ENCODE measurements around the gene SSU72.
"Not testable (repeated sequence)": the region's sequence is repeated elsewhere in the genome, so short reads cannot be mapped to it uniquely, and the experiment has no call there.

SSU72 gene

DNA sequence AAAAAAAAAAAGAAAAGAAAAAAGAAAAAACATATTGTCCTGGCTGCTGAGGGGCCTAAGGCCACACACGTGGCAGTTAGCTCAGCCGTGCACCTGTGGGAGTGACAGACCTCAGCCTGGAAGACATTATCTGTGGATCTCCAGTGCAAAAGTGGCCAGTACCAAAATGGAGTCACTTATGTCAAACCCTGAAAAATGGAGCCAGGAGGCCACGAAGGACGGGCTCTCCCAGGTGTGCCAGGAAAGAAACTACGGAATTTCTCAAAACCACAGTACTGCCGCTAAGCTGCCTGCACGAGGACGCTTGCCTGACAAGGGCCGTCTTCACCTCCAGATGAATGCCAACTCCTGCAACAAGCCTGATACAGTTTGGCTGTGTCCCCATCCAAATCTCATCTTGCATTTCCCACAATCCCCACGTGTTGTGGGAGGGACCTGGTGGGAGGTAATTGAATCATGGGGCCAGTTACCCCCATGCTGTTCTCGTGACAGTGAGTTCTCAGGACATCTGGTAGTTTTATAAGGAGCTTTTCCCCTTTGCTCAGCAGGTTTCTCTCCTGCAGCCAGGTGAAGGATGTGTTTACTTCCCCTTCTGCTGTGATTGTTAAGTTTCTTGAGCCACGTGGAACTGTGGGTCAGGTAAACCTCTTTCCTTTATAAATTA lies 35.3 kb upstream of the SSU72 start:
- no peak for DNase-seq

DNA sequence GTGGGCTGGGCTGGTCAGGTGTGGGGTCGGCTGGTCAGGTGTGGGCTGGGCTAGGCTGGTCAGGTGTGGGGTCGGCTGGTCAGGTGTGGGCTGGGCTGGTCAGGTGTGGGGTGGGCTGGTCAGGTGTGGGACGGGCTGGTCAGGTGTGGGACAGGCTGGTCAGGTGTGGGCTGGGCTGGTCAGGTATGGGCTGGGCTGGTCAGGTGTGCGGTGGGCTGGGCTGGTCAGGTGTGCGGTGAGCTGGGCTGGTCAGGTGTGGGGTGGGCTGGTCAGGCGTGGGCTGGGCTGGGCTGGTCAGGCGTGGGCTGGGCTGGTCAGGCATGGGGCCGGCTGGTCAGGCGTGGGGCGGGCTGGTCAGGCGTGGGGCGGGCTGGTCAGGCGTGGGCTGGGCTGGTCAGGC lies 31.6 kb upstream of the SSU72 start:
- DNase-seq, result no peak

DNA sequence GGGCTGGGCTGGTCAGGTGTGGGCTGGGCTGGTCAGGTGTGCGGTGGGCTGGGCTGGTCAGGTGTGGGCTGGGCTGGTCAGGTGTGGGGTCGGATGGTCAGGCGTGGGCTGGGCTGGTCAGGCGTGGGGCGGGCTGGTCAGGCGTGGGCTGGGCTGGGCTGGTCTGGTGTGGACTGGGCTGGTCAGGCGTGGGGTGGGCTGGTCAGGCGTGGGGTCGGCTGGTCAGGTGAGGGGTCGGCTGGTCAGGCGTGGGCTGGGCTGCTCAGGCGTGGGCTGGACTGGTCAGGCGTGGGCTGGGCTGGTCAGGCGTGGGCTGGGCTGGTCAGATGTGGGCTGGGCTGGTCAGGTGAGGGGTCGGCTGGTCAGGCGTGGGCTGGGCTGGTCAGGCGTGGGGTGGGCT lies 31.1 kb upstream of the SSU72 start:
- no peak for DNase-seq

DNA sequence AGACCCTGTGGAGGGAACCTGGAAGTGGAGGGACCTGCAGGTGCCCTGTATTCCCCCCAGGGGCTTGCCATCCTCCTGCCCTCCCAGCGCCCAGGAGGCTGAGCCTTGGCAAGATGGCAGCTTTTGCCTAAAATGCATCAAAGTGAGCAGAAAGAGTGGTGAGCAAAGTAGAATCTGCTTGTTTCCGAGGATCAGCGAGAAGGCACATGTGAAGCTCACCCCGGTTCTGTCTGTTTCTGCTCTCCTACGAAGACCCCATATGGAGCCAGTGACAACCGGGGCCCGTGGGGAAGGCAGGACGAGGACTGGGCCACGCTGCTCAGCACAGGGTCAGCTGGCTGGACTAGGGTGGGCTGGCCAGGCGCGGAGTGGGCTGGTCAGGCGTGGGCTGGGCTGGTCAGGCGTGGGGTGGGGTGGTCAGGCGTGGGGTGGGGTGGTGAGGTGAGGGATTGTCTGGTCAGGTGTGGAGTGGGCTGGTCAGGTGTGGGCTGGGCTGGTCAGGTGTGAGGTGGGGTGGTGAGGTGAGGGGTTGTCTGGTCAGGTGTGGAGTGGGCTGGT lies 30.4 kb upstream of the SSU72 start:
- DNase-seq, result no peak

DNA sequence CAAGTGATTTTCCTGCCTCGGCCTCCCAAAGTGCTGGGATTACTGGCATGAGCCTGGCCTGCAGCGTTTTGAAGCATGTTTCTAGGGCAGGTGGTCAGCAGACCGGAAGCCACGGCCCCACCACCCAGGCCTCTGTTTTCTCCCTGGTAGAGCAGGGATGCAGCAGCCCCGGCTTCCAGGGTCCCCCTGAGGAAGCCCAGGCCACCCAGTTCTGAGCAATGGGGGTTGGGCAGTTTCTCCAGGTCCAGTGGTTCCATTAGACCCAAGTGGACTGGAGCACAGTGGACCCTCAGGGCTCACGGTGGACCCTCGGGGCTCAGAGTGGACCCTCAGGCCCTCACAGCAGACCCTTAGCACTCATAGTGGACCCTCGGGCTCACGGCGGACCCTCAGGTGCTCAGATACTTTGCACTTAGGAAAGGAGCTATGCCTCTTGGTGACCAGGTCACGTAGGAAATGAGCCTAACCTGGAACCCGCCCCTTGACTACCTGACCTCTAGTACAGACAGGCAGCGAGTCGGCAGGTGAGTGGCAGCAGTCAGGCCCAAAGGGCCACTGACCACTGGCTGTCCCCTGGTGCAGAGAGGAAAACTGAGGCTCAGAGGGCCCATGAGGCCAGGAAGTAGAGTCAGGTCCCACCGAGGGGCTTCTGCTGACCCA lies 29.8 kb upstream of the SSU72 start:
- DNase-seq, result no peak

DNA sequence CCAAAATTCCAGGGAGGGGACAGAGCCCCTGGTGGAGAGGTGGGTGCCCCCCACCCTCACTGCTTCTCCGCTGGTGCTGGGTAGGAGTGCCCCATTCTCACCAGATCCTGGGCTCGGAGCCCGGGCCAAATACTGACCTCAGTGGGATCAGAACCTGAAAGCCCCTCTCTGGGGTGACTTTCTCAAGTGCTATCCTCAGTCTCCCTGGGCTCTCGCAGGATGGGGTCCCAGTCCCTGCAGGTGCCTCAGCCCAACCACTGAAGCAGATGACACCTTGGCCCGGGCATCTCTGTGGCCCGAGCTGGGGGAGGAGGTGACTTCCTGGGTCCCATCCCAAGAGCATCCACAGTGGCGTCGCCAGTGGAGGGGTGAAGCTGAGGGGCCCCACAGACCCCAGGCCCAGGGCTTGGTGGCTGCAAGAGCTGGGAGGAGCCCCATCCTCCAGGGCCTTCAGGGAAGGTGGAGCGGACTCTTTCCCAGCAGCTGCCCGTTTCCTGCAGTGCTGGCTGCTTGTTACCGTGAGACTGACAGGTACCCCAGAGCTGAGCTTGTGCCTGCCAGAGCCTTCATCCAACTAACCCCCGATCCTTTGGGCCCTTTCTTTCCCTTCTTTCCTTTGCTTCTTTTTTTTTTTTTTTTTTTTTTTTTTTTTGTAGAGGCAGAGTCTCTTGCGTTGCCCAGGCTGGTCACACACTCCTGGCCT lies 29.2 kb upstream of the SSU72 start:
- no peak for DNase-seq

DNA sequence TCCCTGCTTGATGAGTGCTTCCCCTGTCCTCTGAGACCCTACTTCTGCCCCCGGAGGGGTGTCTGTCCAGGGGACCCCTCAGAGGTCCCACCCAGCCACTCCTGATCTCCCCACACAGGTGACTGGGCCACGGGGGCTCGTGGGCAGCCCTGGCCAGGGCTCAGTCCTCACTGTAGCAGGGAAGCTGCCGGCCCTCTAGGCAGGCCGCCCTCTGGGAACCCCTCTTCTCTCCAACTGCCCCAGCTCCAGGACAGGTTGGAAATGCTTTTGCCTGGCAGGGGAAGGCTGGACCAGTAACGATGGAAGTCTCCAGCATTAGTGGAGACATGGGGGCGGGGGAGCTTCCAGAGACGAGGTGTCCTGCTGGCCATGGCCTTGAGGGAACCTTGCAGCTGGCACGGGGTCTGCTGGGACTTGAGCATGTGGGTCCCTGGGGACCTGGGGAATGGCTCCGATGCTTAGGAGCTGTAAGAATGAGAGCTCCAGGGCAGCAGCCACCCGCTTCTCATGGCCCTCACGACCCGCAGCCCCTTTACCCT lies 28.4 kb upstream of the SSU72 start:
- DNase-seq, result no peak

DNA sequence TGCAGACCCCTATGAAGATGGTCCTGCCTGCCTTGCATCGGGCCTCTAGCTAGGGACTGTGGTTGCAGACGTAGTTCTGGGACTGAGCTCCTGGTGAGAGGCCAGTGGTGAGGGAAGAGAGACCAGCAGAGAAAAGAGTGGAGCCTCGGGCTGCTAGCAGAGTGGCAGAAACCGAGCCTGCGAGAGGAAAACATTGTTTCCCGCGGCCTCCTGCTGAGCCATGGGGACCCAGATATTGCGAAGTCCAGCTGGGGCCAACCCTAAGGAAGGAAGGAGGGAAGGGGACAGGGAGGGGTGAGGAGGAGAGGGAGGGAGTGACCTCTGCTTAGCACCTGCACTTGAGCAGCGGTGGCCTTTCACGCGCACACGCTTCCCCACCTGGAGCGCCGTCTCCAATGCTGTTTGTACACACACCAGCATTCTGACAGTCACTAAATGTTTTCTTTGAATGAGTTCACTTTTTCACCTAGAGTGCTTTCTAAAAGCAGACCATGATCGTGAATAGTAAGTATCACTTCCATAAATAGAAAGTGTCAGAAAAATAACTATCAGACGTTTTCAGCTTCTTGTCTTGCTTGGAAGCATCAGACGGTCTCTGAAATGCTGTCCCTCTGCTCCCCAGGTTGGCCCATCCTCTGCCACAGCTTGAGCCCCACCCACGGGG lies 27.8 kb upstream of the SSU72 start:
- no peak for DNase-seq

DNA sequence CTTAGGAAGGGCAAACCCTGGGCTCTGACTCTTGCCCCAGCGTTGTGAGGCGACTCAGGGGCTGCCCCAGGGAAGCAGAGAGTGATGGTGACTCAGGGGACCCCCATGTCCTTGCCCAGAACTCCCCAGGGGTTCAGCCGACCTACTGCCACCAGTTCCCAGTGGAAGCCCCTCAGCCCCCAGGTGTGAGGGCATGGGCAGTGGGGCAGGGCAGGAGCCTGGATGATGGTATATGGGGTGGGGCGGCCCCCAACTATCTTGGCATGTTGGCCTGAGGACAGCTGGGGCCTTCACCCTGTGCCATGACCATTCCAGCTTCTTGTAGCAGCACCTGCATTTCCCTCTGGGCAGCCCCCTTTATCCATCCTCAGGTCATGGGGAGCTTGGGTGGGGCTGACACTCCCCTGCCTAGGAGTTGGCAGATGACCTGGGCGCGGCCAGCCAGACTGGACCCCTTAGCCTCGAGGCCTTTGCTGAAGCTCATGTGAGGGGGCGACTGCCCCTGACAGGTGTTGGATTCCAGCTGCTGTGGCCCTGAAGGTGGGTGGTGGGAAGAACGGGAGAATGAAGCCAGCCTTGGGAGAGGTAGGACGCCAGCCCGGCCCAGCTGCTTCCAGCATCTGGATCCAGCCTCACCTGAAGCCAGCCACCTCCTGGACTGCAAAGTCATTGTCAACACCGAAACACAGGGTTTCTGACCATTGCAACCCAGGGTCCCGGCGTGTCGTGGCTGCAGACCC lies 27.1 kb upstream of the SSU72 start:
- DNase-seq, result no peak

DNA sequence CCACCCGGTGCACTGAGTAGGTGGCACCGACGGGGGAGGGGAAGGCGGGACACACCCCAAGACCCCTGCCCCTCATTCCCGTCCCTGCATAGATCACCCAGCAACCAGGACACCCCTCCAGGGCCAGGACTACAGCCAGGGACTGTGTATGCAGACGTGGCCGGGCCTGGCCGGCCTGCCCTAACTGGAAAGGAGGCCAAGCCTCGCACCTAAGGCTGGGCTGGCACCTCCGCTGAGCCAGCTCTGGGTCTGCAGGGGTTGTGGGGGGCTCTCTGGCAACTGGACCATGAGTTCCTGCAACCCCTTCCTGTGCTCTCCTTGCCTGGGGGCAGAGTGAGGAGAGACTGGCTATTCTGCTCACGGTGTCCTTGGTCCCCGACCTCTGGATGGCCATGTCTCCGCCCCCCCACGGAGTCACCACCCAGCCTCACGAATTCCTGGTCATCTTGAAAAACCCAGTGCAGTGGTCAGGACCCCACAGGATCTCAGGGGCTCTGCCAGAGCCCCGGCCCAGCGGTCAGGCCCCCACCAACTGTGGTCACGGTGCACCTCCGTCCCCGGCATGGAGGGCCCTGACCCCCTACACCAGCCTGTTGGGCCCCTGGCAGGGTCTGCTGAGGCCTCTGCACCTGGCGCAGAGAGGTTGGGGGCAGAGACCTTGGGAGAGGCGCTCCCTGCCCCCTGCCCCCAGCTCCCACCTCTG lies 26.3 kb upstream of the SSU72 start:
- no peak for DNase-seq

DNA sequence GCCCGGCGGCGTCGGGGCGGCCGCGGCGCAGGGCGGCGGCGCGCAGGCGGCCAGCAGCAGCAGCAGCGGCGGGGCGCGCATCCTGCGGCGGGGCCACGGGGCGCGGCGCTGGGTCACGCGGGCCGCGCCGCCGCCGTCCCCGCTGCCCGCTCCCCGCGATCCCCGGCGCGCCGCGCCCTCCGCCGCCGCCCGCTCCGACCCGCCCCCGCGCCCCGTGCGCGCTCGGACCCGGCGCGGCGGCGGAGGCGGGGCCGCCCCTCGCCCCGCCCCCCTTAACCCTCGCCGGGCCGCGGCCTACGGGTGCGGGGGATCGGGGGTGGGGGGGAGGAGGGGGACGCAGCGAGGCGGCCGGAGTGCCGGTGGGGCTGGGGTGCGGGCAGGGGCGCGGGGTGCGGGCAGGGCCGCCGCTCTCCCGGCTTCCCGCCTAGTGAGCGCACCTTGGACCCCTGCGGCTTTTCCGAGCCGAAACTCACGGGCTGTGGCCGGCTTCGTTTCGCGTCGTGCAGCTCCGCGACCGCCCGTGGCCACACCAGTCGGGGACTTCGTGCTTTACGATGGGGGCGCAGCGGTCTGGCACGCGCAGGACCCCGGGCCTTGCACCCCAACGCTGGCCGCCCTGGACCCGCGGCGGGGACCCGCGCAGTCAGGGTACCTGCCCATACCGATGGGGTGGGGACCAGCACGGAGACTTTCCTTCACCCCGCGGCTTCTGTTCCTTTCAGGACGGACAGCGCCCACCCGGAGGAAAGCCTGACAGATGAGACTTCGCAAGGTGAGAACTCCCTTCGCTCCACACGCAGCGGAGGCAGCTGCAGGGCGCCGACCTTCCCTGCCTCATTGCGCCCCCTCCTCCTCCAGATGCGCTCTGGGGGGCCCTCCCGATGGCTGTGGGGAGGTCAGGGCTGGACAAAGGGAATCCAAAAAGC lies 25.5 kb upstream of the SSU72 start, which contains the start of gene FNDC10:
FNDC10 (minus strand) TSS at position 201 of the 926 bp plus-strand sequence; CDS start at position 81, 120 bp downstream.
- no peak for DNase-seq

DNA sequence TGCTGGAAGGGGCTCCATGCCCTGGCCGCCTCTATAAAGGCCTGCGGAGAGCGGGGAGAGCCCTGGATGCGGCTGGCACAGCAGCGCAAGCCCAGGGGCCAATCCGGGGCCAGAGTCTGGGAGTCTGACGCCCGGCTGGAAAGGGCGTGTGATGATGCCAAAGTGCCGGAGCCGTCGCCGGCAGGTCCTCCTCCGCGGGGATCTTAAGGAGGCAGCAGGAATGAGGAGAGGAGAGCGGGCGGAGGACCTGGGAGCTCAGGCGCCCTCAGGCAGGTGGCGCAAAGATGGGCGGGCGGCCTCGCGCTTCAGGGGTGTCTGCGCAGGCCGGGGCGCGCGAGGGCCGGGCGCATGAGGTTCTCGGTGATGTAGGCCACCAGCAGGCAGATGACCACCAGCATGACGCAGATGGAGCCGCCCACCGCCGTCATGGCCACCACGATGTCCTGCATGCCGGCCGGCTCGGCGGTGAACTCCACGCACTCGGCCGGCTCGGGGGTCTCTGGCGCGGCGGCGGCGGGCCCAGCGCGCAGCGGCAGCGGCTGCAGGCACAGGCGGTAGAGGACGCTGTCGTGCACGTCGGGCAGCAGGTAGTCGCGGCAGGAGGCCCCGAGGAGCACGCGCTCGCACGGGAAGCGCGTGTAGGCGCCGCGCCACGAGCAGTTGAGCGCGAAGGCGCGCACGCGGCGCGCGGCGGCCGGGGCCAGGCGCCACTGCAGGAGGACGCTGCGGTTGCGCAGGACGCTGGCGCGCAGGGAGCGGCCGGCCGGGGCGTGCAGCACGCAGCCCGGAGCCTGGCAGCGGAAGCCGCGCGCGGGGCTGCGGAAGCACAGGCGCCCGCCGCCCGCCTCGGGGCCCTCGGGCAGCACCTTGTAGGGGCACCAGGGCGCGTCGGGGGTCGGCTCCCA lies 24.6 kb upstream of the SSU72 start:
- DNase-seq, result no peak

DNA sequence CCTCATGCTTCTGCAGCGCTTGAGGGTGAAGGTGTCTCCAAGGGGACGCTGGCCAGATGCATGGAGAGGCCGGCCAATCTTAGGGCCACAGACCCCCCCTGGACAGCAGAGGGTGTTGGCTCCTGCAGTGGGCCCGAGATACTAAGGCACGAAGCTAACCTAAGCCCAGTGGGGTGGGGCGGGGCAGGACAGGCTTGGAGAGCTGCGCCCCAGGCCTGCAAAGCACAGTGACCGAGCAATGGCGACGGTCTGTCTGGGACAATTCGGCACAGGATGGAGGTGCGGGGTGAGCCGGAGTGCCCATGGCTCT lies 24.0 kb upstream of the SSU72 start:
- no peak for DNase-seq

DNA sequence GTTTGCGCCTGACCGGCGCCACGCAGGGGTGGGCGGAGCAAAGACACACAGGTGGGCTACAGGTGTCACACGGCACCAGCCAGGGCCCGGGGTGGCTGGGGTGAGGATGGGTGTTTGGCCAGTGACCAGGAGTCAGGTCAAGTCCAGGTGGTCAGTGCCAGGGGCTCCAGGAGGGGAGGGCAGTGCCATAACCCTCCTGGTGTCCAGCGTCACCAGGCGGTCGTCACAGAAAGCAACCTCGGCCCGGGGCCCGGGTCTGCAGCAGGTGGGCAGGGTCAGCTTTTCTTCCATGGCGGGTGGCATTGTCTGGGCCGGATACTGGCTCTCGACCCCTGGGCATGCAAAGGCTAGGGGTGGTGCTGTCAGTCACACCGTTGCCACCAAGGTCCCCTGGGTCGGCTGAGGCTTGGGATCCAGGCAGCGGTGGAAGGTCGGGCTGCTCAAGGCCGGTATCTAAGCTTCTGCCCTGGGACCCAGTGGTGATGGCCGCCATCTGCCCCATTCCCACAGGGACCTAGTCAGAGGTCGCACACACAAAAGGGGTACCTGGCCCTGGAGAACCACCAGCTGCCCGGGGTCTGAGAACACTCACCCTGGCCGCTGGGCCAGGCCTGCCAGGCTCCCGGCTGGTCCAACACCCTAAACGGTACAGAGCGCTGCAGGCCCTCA lies 23.5 kb upstream of the SSU72 start:
- DNase-seq, result no peak

DNA sequence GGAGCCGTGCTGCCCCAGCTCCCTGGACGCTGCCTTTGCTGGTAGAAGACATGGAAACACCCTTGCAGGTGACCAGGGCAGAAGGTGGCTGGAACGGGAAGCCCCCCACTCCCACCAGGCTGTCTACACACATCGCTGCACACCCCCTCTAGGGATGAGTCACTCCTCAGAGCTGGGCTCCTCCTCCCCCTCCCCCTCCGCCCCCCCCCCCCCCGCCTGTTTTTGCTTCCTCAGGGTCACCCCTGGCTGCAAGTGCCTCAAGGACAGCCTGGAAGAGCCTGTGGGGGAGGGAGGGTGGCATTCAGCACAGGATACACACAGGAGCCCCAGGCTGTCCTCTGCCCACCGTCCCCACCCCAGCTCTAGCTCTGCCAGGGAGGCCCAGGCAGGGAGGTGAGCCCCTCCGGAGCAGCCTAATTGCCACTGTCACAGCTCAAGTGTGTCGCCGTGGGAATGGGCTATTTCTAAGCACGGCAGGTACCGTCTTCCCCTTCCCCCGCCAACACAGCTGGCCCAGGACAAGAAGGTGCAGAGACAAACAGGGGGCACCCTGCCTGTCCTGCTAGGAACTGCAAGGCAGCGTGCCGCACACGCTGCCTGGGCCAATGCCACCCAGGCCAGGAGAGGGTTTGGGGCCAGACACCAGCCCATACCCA lies 22.7 kb upstream of the SSU72 start:
- DNase-seq, result no peak

DNA sequence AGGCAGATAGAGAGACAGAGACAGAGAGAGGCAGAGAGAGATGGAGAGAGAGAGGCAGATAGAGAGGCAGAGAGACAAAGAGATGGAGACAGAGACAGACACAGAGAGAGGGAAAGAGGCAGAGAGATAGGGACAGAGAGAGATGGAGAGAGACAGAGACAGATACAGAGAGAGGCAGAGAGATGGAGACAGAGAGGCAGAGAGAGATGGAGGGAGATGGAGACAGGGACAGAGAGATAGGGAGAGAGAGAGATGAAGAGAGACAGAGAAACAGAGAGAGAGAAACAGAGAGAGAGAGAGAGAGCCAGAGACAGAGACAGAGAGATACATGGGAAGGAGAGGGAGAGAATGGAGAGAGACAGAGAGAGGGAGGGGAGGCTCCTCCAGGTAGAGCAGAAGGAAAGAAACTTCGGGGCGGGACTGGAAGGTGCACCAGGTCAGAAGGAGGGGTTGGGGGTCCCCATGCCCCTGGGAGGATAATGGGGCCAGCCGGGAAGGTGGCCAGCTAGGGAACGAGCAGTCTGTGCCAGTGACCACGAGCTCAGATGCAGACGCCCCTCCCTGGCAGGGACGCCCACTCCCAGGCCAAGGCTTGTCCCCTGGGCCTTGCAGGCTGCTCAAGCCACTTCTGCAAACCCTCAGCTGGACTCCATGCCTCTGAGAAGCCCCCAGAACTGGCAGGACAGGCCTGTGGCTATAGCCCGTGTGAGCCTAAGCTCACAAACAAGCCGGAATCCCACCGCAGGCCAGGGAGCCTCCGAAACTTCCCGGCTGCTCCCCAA lies 22.0 kb upstream of the SSU72 start:
- DNase-seq, result no peak

DNA sequence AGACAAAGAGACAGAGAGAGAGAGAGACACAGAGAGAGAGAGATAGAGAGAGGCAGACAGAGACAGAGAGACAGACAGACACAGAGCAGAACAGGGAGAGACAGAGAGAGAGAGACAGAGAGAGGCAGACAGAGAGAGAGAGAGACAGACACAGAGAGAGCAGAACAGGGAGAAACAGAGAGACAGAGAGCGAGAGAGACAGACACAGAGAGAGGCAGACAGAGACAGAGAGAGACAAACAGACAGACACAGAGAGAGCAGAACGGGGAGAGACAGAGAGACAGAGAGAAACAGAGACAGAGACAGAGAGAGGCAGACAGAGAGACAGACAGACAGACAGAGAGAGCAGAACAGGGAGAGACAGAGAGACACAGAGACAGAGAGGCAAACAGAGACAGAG lies 20.7 kb upstream of the SSU72 start:
- DNase-seq, result not testable (repeated sequence)
